Endodermal cell (in vitro differentiated cells): ENCODE measurements around the gene MRPS22. TPM values are rescaled to one million over a fixed set of nuclear protein-coding genes. Genes with fewer than 3 reads are reported as not detected.

Source experiments
- DNase-seq: peaks from one replicate; pipeline ENCODE4 v3.0.0-alpha.2; 2017
- H3K27ac ChIP-seq: 2 replicates; pipeline ENCODE4 v1.5.1; 2013; ENCODE audit warnings: mild to moderate bottlenecking, low read depth, low read length, moderate library complexity
- H3K27me3 ChIP-seq: 2 replicates; pipeline ENCODE4 v1.6.1; 2013; ENCODE audit warnings: mild to moderate bottlenecking, low read length, moderate library complexity; ENCODE audit not compliant: insufficient read depth, control insufficient read depth, poor library complexity, severe bottlenecking
- H3K36me3 ChIP-seq: 2 replicates; pipeline ENCODE4 v1.7.0; 2013; ENCODE audit warnings: mild to moderate bottlenecking, low read length, moderate library complexity; ENCODE audit not compliant: control insufficient read depth, insufficient read depth
- H3K4me1 ChIP-seq: one replicate; pipeline ENCODE4 v1.7.0; 2013; ENCODE audit warnings: low read length; ENCODE audit not compliant: control insufficient read depth, insufficient read depth
- H3K4me3 ChIP-seq: 2 replicates; pipeline ENCODE4 v1.5.1; 2013; ENCODE audit warnings: mild to moderate bottlenecking, low read length, moderate library complexity
- H3K9ac ChIP-seq: 2 replicates; pipeline ENCODE4 v1.6.1; 2013; ENCODE audit warnings: mild to moderate bottlenecking, low read length, moderate library complexity; ENCODE audit not compliant: poor library complexity, severe bottlenecking; ENCODE audit errors: extremely low read depth
- H3K9me3 ChIP-seq: 2 replicates; pipeline ENCODE4 v1.6.1; 2013; ENCODE audit warnings: mild to moderate bottlenecking, low read length, moderate library complexity; ENCODE audit not compliant: control insufficient read depth
- H3K27ac Mint-ChIP-seq: 2 replicates; pipeline ENCODE4 v1.8.0; 2020; ENCODE audit warnings: mixed read lengths
- H3K27me3 Mint-ChIP-seq: 2 replicates; pipeline ENCODE4 v1.8.0; 2021; ENCODE audit warnings: mild to moderate bottlenecking, mixed read lengths; ENCODE audit not compliant: insufficient read depth
- H3K36me3 Mint-ChIP-seq: 2 replicates; pipeline ENCODE4 v1.8.0; 2020; ENCODE audit warnings: low read depth, mixed read lengths
- H3K4me1 Mint-ChIP-seq: 2 replicates; pipeline ENCODE4 v1.8.0; 2020; ENCODE audit warnings: mixed read lengths
- H3K4me3 Mint-ChIP-seq: 2 replicates; pipeline ENCODE4 v1.8.0; 2020; ENCODE audit warnings: mild to moderate bottlenecking, moderate library complexity, mixed read lengths
- H3K9me3 Mint-ChIP-seq: 2 replicates; pipeline ENCODE4 v1.8.0; 2020; ENCODE audit warnings: mild to moderate bottlenecking, mixed read lengths
- WGBS, 2 experiments: methylation state at CpG; one replicate each; pipeline versions ENCODE4 v1.1.5 to v1.1.7; 2013; ENCODE audit warnings: missing lambda C conversion rate in 2 of 2, mixed read lengths in 1 of 2; ENCODE audit not compliant: insufficient coverage in 1 of 2, insufficient read length in 1 of 2; 5-methylcytosine and 5-hydroxymethylcytosine counted together
- total RNA-seq, 2 donors: library from RNA; stranded (reverse); fragmentation: NEBNext Ultra II Directional in 1 of 2; extraction: Animal tissue kit (Norgen Biotek cat#: 25700) in 1 of 2; gene quantifications; 2 replicates in 1 of 2; 3 replicates in 1 of 2; pipeline ENCODE4 v1.2.1, GENCODE V29; 2021
- TF ChIP-seq, protein P1 (sequence below): fragments of 200-600 bp; sonication (generic); conservative IDR thresholded peaks from 2 replicates; pipeline ENCODE4 v1.5.0; 2021; ENCODE audit warnings: antibody characterized with exemption, mild to moderate bottlenecking

The MRPS22 gene
- total RNA-seq, 2 donors from 2014 or later: 34.8 to 38.7 TPM

DNA sequence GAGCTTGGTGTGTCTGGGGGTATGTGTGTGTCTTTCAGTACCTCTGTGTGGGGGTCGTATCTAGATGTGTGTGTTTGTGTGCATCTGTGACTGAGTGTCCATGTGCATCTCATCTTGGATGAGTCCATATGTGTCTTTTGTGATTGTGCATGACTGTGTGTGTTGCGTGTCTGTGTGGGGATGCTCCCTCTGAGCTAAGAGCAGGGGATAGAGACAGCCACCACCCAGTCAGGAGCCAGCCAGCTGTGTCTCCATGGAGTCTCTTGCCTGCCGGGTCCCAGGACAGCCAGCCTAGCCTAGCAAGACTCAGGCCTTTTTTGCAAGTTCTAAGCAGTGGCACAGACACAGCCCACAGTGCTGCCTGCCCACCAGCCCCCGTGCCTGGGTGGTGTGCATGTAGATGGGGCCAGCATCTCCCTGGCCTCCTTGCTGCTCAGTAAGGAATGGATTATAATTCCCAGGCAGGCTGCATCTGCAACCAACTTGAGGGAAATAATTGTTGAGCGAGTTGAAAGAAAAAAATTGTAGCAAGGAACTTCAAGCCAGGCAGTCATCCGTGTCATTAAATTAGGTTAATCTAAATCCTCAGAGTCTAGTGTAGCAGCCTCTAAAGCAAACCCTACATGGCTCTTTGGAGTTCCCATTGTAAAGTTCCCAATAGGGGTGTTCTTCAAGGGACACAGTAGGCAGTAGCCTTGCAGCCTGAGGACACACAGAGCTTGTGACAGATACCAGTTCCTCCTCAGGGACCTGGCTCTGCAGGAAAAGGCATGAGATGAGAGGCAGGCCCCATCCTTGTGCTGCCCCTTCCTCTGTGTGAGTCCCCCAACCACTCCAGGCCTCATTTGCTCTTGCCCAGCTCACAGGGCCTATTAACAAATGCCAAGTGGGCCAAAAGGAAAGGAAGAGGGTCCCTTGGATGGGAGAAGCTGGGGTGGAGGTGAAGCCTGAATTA lies 35.9 kb upstream of the MRPS22 start:
- no peaks in the 10 kb centered on the region for H3K36me3 Mint-ChIP-seq
- H3K27me3 Mint-ChIP-seq: no peaks in the 10 kb centered on the region
- Histone ChIP-seq H3K4me3 (no peak overlapping the region), H3K36me3 (no peaks in the 10 kb centered on the region), H3K27me3 (no peaks in the 10 kb centered on the region), H3K9ac (no peak overlapping the region), H3K4me1 (no peaks in the 10 kb centered on the region), H3K27ac (no peak overlapping the region), H3K9me3 (no peaks in the 10 kb centered on the region)
- peaks cover 5% of the 10 kb centered on the region for H3K4me1 Mint-ChIP-seq
- 78 to 94% methylated on average over 1 to 6 of the region's 6 CpGs for WGBS, 2 experiments
- no peak overlapping the region for H3K4me3 Mint-ChIP-seq
- DNase-seq: no peak
- H3K9me3 Mint-ChIP-seq: no peaks in the 10 kb centered on the region
- TF ChIP-seq, protein P1, sequence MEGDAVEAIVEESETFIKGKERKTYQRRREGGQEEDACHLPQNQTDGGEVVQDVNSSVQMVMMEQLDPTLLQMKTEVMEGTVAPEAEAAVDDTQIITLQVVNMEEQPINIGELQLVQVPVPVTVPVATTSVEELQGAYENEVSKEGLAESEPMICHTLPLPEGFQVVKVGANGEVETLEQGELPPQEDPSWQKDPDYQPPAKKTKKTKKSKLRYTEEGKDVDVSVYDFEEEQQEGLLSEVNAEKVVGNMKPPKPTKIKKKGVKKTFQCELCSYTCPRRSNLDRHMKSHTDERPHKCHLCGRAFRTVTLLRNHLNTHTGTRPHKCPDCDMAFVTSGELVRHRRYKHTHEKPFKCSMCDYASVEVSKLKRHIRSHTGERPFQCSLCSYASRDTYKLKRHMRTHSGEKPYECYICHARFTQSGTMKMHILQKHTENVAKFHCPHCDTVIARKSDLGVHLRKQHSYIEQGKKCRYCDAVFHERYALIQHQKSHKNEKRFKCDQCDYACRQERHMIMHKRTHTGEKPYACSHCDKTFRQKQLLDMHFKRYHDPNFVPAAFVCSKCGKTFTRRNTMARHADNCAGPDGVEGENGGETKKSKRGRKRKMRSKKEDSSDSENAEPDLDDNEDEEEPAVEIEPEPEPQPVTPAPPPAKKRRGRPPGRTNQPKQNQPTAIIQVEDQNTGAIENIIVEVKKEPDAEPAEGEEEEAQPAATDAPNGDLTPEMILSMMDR: no peak
- no peak overlapping the region for H3K27ac Mint-ChIP-seq

DNA sequence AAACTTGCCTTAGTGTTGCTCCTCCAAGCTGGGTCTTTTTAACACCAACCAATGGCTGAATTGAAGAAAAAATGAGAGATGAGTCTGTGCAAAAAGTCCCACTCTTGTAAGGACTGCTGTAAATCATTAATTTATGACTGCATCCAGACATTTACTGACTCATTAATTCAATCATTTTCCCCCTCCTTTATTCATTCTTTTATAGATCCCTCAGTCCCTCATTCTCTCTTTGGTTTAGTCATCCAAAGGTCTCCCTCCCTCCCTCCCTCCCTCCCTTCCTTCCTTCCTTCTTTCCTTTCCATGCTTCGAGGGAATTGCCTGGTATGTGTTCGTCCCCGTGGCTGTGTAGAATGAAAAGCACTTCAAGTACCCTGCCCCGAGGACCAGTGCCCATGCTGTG lies 35.3 kb upstream of the MRPS22 start:
- TF ChIP-seq, protein P1: no peak
- WGBS, 2 experiments: 87% methylated on average over 4 of the region's 4 CpGs; no CpG with 5 or more reads in 1 of the 2 experiments
- H3K9me3 ChIP-seq: no peaks in the 10 kb centered on the region
- Mint-ChIP-seq H3K27me3 (no peaks in the 10 kb centered on the region), H3K36me3 (no peaks in the 10 kb centered on the region), H3K4me1 (peaks cover 5% of the 10 kb centered on the region), H3K27ac (no peak overlapping the region), H3K4me3 (no peak overlapping the region), H3K9me3 (no peaks in the 10 kb centered on the region)
- no peak overlapping the region for H3K4me3 ChIP-seq
- no peak overlapping the region for H3K9ac ChIP-seq
- H3K4me1 ChIP-seq: no peaks in the 10 kb centered on the region
- H3K27me3 ChIP-seq: no peaks in the 10 kb centered on the region
- no peaks in the 10 kb centered on the region for H3K36me3 ChIP-seq
- no peak overlapping the region for H3K27ac ChIP-seq
- no peak for DNase-seq

DNA sequence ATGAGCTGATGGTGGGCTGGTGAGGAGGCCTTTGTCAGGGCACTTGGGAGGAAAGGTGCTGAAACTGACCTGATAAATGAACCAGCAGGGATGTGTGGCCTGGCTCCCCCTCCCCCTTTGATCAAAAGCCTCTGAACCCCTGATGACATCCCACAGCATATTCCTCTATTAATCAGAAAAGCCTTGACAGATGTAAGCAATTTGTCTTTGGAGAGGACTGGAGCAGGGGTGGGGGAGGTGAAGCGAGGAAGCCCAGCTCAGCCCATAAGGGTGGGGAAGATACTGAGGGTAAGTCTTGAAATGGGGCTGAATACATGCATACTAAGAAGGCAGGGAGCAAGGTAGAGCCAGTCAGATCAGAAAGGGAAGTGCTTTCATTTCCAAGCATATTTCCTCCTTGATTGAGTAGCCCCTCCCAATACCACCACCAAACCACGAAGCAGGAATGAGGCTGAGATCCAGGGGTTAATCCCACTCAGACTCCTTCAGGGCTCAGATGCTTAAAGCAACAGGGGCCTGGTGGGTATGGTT lies 34.7 kb upstream of the MRPS22 start:
- Mint-ChIP-seq H3K4me1 (peaks cover 5% of the 10 kb centered on the region), H3K36me3 (no peaks in the 10 kb centered on the region), H3K4me3 (no peak overlapping the region), H3K9me3 (no peaks in the 10 kb centered on the region), H3K27me3 (peaks cover 4% of the 10 kb centered on the region), H3K27ac (no peak overlapping the region)
- Histone ChIP-seq H3K9me3 (no peaks in the 10 kb centered on the region), H3K27me3 (no peaks in the 10 kb centered on the region), H3K4me3 (no peak overlapping the region), H3K9ac (no peak overlapping the region), H3K4me1 (no peaks in the 10 kb centered on the region), H3K27ac (no peak overlapping the region), H3K36me3 (no peaks in the 10 kb centered on the region)
- TF ChIP-seq, protein P1: no peak
- WGBS, 2 experiments: 83% methylated on average over 2 of the region's 2 CpGs; no CpG with 5 or more reads in 1 of the 2 experiments
- DNase-seq: no peak
